ENCODE data around the gene DBNDD1. TPM values are rescaled to one million over a fixed set of nuclear protein-coding genes. Genes with fewer than 3 reads are reported as not detected.
A peak's percentile ranks its signal among the peaks of the same experiment; 100 is the strongest.
"Not testable (repeated sequence)": the region's sequence is repeated elsewhere in the genome, so short reads cannot be mapped to it uniquely, and the experiment has no call there.

DBNDD1 gene
- total RNA-seq, 1 experiment from 2014 or later = 60.2 TPM

DNA sequence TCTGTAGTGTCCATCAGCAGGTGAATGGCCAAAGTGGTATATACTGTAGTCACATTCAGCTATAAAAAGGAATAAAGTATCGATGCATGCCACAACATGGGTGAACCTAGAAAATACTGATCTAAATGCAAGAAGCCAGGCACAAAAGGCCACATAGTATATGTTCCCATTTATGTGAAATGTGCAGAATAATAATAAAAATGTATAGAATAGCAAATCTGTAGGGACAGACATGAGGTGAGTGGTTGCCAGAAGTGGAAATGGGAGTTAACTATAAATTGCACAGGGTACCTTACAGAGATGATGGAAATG, 23.1 kb downstream of the DBNDD1 start (continued):
- no peak for TF ChIP-seq YY1 (IDR thresholded peaks at IDR 0.05; ENCODE audit: extremely low read depth, insufficient replicate concordance, low read depth, low read length)

DNA sequence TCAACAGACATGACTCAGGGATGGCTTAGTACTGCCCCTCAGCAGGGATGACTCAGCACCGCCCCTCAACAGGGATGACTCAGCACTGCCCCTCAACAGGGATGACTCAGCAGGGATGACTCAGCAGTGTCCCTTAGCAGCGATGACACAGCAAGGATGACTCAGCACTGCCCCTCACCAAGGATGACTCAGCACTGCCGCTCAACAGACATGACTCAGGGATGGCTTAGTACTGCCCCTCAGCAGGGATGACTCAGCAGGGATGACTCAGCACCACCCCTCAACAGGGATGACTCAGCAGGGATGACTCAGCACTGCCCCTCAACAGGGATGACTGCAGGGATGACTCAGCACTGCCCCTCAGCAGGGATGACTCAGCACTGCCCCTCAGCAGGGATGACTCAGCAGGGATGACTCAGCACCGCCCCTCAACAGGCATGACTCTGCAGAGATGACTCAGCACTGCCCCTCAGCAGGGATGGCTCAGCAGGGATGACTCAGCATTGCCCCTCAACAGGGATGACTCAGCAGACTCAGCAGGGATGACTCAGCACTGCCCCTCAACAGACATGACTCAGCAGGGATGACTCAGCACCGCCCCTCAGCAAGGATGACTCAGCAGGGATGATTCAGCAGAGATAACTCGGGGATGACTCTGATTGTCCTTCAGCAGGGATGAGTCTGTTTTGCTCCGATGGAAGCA, 23.6 kb downstream of the DBNDD1 start:
- POLR2A ChIA-PET; H2AFZ ChIP-seq (ENCODE audit: low read depth, low read length, poor library complexity, severe bottlenecking); RAD21 ChIA-PET (ENCODE audit: low non-redundant PET in 1 of 2, low total read pairs in 2 of 2, uncharacterized antibody in 2 of 2, unreplicated experiment in 2 of 2); H3K4me2 ChIP-seq (ENCODE audit: low read length); H4K20me1 ChIP-seq (ENCODE audit: insufficient read depth); H3K9me2 ChIP-seq (ENCODE audit: insufficient read depth); CTCF ChIA-PET; H3K27me3 ChIP-seq (ENCODE audit: insufficient read depth, low read length); BruUV-seq (replicated peaks); H3K4me3 ChIP-seq (replicated peaks in 1 of 2; ENCODE audit: low read depth in 1 of 2, low read length in 2 of 2); intact Hi-C loops (cut with micrococcal nuclease): not testable (repeated sequence)
- H3K9me3 ChIP-seq (ENCODE audit: control insufficient read depth in 1 of 2, insufficient read depth in 1 of 2, low read depth in 1 of 2, low read length in 2 of 2) = peaks cover 0 to 36% of the 10 kb centered on the region in 2 experiments; a peak in 1 of 4 replicates
- peak overlapping the region; percentile 96 for H3K27ac ChIP-seq (ENCODE audit: low read depth, low read length)
- peak; percentile 28 for ATAC-seq
- peak; percentile 77 for DNase-seq (ENCODE audit: low read depth, low spot score)
- H3K4me1 ChIP-seq (ENCODE audit: control insufficient read depth in 1 of 2, insufficient read depth in 2 of 2, low read length in 2 of 2) = peaks cover 0 to 23% of the 10 kb centered on the region in 2 experiments; a peak in 3 of 4 replicates
- TF ChIP-seq TCF7L2 (IDR thresholded peaks at IDR 0.05; ENCODE audit: borderline replicate concordance, extremely low read depth, insufficient read depth, insufficient read length) = peak; percentile 26
- TF ChIP-seq SP1 (IDR thresholded peaks at IDR 0.05; ENCODE audit: low read depth) = peak; percentile 75
- TF ChIP-seq FOSL1 (IDR thresholded peaks at IDR 0.05; ENCODE audit: low read depth) = peak; percentile 98
- TF ChIP-seq SRF (IDR thresholded peaks at IDR 0.05; ENCODE audit: low read depth) = peak; percentile 85
- TF ChIP-seq, protein P1, sequence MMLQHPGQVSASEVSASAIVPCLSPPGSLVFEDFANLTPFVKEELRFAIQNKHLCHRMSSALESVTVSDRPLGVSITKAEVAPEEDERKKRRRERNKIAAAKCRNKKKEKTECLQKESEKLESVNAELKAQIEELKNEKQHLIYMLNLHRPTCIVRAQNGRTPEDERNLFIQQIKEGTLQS (IDR thresholded peaks at IDR 0.05) = peak; percentile 90; the same call in 1 of the 2 replicates
- TF ChIP-seq, protein P2, sequence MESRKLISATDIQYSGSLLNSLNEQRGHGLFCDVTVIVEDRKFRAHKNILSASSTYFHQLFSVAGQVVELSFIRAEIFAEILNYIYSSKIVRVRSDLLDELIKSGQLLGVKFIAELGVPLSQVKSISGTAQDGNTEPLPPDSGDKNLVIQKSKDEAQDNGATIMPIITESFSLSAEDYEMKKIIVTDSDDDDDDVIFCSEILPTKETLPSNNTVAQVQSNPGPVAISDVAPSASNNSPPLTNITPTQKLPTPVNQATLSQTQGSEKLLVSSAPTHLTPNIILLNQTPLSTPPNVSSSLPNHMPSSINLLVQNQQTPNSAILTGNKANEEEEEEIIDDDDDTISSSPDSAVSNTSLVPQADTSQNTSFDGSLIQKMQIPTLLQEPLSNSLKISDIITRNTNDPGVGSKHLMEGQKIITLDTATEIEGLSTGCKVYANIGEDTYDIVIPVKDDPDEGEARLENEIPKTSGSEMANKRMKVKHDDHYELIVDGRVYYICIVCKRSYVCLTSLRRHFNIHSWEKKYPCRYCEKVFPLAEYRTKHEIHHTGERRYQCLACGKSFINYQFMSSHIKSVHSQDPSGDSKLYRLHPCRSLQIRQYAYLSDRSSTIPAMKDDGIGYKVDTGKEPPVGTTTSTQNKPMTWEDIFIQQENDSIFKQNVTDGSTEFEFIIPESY (IDR thresholded peaks at IDR 0.05; ENCODE audit: extremely low read depth, insufficient replicate concordance, low read length) = peak; percentile 26
- TF ChIP-seq POLR2AphosphoS5 (IDR thresholded peaks at IDR 0.05; ENCODE audit: low read depth, low read length) = peak; percentile 19
- peak; percentile 61 for TF ChIP-seq CBX3 (IDR thresholded peaks at IDR 0.05; ENCODE audit: low read depth)
- TF ChIP-seq JUND (IDR thresholded peaks at IDR 0.05) = peak; percentile 93
- TF ChIP-seq, protein P3, sequence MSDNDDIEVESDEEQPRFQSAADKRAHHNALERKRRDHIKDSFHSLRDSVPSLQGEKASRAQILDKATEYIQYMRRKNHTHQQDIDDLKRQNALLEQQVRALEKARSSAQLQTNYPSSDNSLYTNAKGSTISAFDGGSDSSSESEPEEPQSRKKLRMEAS (IDR thresholded peaks at IDR 0.05) = peak; percentile 49; the same call in 1 of the 2 replicates
- peaks cover 22% of the 10 kb centered on the region for H3K79me2 ChIP-seq (ENCODE audit: insufficient read depth, low read length)
- peaks cover 13 to 52% of the 10 kb centered on the region in 2 experiments for H3K36me3 ChIP-seq (ENCODE audit: control insufficient read depth in 1 of 2, insufficient read depth in 2 of 2, low read length in 2 of 2)
- peak overlapping the region; percentile 53 for H3K9ac ChIP-seq (ENCODE audit: low read length)
